ENCODE results near the gene PIM1. TPM values are rescaled to one million over a fixed set of nuclear protein-coding genes. Genes with fewer than 3 reads are reported as not detected.
"Not testable (repeated sequence)": the region's sequence is repeated elsewhere in the genome, so short reads cannot be mapped to it uniquely, and the experiment has no call there.

The PIM1 gene
- polyA plus RNA-seq, 1 of the 3 experiments (the other 2 are of a cell fraction), result 33.9 TPM

DNA sequence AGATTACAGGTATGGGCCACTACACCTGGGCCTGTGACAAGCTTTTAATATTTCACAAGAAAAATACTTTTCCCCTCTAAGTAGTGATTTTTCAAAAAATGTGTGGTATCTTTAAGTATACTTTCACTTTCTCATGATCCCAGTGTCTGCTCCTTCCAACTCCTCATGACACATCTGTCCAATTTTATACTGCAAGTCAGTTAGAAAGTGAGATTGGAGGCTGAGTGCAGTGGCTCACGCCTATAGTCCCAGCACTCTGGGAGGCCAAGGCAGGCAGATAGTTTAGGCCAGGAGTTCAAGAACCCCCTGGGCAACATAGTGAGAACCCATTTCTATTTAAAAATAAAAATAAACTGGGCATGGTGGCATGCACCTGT lies 20.2 kb downstream of the PIM1 start:
- H3K27me3 ChIP-seq (ENCODE audit: insufficient read depth), result no peaks in the 10 kb centered on the region
- ChIA-PET POLR2A (no interaction called here), CTCF (interaction anchor here (1.1 to 5.7 kb wide), 6 partner anchors 18 to 172 kb away, joined by 4 to 26 read pairs (median 10); no protein-coding TSS in a partner anchor)
- no peak overlapping the region for H3K27ac ChIP-seq (ENCODE audit: low read depth in 2 of 2, low read length in 1 of 2)
- DNase-seq, result no peak
- H4K20me1 ChIP-seq (ENCODE audit: insufficient read depth), result no peaks in the 10 kb centered on the region
- H3K4me1 ChIP-seq (ENCODE audit: control insufficient read depth in 1 of 2, insufficient read depth in 2 of 2, low read depth in 1 of 2, low read length in 1 of 2), result peaks cover 0 to 5% of the 10 kb centered on the region in 2 experiments; a peak in 1 of 4 replicates
- no peak overlapping the region for H3K9ac ChIP-seq
- H3K4me3 ChIP-seq (ENCODE audit: low read depth in 2 of 2, low read length in 1 of 2), result no peak overlapping the region
- 100% methylated on average over 1 of the region's 1 CpG for WGBS (ENCODE audit: low lambda C conversion rate)
- TF ChIP-seq FOSL2 (IDR thresholded peaks at IDR 0.05; ENCODE audit: borderline replicate concordance, low read depth), result no peak
- no peak overlapping the region for H2AFZ ChIP-seq (ENCODE audit: low read depth)
- no peaks in the 10 kb centered on the region for H3F3A ChIP-seq (replicated peaks; ENCODE audit: insufficient read depth)
- no peaks in the 10 kb centered on the region for H3K79me2 ChIP-seq (ENCODE audit: insufficient read depth)
- H3K9me3 ChIP-seq, result no peaks in the 10 kb centered on the region
- no peaks in the 10 kb centered on the region for H3K9me2 ChIP-seq
- no peaks in the 10 kb centered on the region for H3K36me3 ChIP-seq (replicated peaks in 1 of 2; ENCODE audit: control insufficient read depth in 1 of 2, insufficient read depth in 2 of 2, low read length in 1 of 2)
- no peak overlapping the region for H3K4me2 ChIP-seq

DNA sequence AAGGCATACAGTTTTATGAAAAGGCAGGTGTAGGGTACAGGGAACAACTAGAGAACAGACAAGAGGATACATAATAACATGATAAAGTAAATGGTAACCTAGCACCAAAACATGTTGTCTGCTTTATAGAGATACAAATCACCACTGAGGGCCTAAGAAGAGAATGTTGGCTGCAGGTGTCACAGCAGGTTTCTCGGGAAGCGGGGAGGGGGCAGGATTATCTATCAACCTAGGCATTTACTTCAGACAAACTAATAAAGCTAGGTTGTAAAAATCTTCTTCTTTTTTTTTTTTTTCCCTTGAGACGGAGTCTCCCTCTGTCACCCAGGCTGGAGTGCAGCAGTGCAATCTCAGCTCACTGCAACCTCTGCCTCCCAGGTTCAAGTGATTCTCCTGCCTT lies 22.7 kb downstream of the PIM1 start:
- Histone ChIP-seq H3K9me2 (no peaks in the 10 kb centered on the region), H3K27ac (ENCODE audit: low read depth in 2 of 2, low read length in 1 of 2) (no peak overlapping the region), H3K4me1 (ENCODE audit: control insufficient read depth in 1 of 2, insufficient read depth in 2 of 2, low read depth in 1 of 2, low read length in 1 of 2) (peaks cover 0 to 5% of the 10 kb centered on the region in 2 experiments; a peak in 1 of 4 replicates), H2AFZ (ENCODE audit: low read depth) (no peak overlapping the region), H3K79me2 (ENCODE audit: insufficient read depth) (no peaks in the 10 kb centered on the region), H3K9ac (no peak overlapping the region), H3K27me3 (ENCODE audit: insufficient read depth) (no peaks in the 10 kb centered on the region), H3F3A (replicated peaks; ENCODE audit: insufficient read depth) (no peaks in the 10 kb centered on the region), H3K36me3 (replicated peaks in 1 of 2; ENCODE audit: control insufficient read depth in 1 of 2, insufficient read depth in 2 of 2, low read length in 1 of 2) (no peaks in the 10 kb centered on the region), H3K4me3 (ENCODE audit: low read depth in 2 of 2, low read length in 1 of 2) (no peak overlapping the region), H3K4me2 (no peak overlapping the region), H3K9me3 (no peaks in the 10 kb centered on the region), H4K20me1 (ENCODE audit: insufficient read depth) (no peaks in the 10 kb centered on the region)
- ChIA-PET CTCF (interaction anchor here (1.6 to 3.8 kb wide), 3 partner anchors 17 to 174 kb away, joined by 8 to 24 read pairs (median 15); no protein-coding TSS in a partner anchor), POLR2A (no interaction called here)
- no peak for DNase-seq
- WGBS (ENCODE audit: low lambda C conversion rate), result 96% methylated on average over 3 of the region's 3 CpGs
- TF ChIP-seq FOXM1 (IDR thresholded peaks at IDR 0.05; ENCODE audit: low read depth) (no peak), FOSL2 (IDR thresholded peaks at IDR 0.05; ENCODE audit: borderline replicate concordance, low read depth) (no peak), FOXJ3 (CRISPR knock-in tag; IDR thresholded peaks at IDR 0.05) (no peak), TCF12 (IDR thresholded peaks at IDR 0.05) (no peak)
- TF ChIP-seq, protein P1, sequence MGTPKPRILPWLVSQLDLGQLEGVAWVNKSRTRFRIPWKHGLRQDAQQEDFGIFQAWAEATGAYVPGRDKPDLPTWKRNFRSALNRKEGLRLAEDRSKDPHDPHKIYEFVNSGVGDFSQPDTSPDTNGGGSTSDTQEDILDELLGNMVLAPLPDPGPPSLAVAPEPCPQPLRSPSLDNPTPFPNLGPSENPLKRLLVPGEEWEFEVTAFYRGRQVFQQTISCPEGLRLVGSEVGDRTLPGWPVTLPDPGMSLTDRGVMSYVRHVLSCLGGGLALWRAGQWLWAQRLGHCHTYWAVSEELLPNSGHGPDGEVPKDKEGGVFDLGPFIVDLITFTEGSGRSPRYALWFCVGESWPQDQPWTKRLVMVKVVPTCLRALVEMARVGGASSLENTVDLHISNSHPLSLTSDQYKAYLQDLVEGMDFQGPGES (IDR thresholded peaks at IDR 0.05; ENCODE audit: low read depth, low read length), result no peak

DNA sequence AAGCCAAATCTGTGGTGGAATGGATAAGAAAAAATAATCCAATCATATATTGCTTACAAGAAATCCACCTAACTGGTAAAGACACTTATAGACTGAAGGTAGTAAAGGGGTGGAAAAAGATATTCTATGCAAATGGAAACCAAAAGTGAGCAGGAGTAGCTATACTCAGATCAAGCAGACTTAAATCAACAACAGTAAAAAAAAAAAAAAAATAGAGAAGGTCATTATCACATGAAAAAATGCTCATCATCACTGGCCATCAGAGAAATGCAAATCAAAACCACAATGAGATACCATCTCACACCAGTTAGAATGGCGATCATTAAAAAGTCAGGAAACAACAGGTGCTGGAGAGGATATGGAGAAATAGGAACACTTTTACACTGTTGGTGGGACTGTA lies 24.9 kb downstream of the PIM1 start:
- H3K79me2 ChIP-seq (ENCODE audit: insufficient read depth); H3K36me3 ChIP-seq (replicated peaks in 1 of 2; ENCODE audit: control insufficient read depth in 1 of 2, insufficient read depth in 2 of 2, low read length in 1 of 2); H2AFZ ChIP-seq (ENCODE audit: low read depth); H3K4me2 ChIP-seq; DNase-seq; H3K9me3 ChIP-seq; POLR2A ChIA-PET; H3K9me2 ChIP-seq; H3K9ac ChIP-seq; H3K4me3 ChIP-seq (ENCODE audit: low read depth in 2 of 2, low read length in 1 of 2); H3K27ac ChIP-seq (ENCODE audit: low read depth in 2 of 2, low read length in 1 of 2); H3K4me1 ChIP-seq (ENCODE audit: control insufficient read depth in 1 of 2, insufficient read depth in 2 of 2, low read depth in 1 of 2, low read length in 1 of 2); H3K27me3 ChIP-seq (ENCODE audit: insufficient read depth); H3F3A ChIP-seq (replicated peaks; ENCODE audit: insufficient read depth); H4K20me1 ChIP-seq (ENCODE audit: insufficient read depth): not testable (repeated sequence)
- 64% methylated on average over 1 of the region's 1 CpG for WGBS (ENCODE audit: low lambda C conversion rate)
- CTCF ChIA-PET, result interaction anchor here (1.2 to 3.8 kb wide), 6 partner anchors 12 to 176 kb away, joined by 3 to 24 read pairs (median 13); no protein-coding TSS in a partner anchor

DNA sequence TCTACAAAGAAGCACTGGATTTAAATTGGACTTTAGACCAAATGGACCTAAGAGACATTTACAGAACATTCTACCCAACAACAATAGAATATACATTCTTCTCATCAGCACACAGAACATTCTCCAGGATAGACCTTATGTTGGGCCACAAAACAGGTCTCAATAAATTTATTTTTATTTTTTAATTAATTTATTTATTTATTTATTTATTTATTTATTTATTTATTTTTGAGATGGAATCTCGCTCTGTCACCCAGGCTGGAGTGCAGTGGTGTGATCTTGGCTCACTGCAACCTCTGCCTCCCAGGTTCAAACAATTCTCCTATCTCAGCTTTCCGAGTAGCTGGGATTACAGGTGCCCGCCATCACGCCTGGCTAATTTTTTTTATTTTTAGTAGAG lies 26.5 kb downstream of the PIM1 start:
- CTCF ChIA-PET, result interaction anchor here (0.8 to 6.6 kb wide), 5 partner anchors 11 to 430 kb away, joined by 3 to 65 read pairs (median 3); no protein-coding TSS in a partner anchor
- H3K79me2 ChIP-seq (ENCODE audit: insufficient read depth); POLR2A ChIA-PET: not testable (repeated sequence)

More for the DNA sequence above, 26.5 kb downstream of the PIM1 start:
- H2AFZ ChIP-seq (ENCODE audit: low read depth); H3K4me1 ChIP-seq (ENCODE audit: control insufficient read depth in 1 of 2, insufficient read depth in 2 of 2, low read depth in 1 of 2, low read length in 1 of 2); H3K27me3 ChIP-seq (ENCODE audit: insufficient read depth); H3K4me2 ChIP-seq; H3K36me3 ChIP-seq (replicated peaks in 1 of 2; ENCODE audit: control insufficient read depth in 1 of 2, insufficient read depth in 2 of 2, low read length in 1 of 2); DNase-seq; H3F3A ChIP-seq (replicated peaks; ENCODE audit: insufficient read depth); H4K20me1 ChIP-seq (ENCODE audit: insufficient read depth); H3K27ac ChIP-seq (ENCODE audit: low read depth in 2 of 2, low read length in 1 of 2); H3K9ac ChIP-seq; H3K9me3 ChIP-seq; H3K9me2 ChIP-seq; H3K4me3 ChIP-seq (ENCODE audit: low read depth in 2 of 2, low read length in 1 of 2): not testable (repeated sequence)
- WGBS (ENCODE audit: low lambda C conversion rate), result 72% methylated on average over 4 of the region's 4 CpGs
